Suprapubic skin (tissue), 4 donors: ENCODE results near the gene PWWP2B.

Experiments used
- POLR2A ChIP-seq, 2 donors: fragments of 450-650 bp; IDR thresholded peaks; one replicate each; pipeline ENCODE4 v1.6.1; 2017; ENCODE audit warnings: antibody characterized with exemption in 2 of 2, mild to moderate bottlenecking in 2 of 2, moderate library complexity in 2 of 2
- POLR2AphosphoS5 ChIP-seq, 3 donors: sonication (generic); formaldehyde crosslinking; IDR thresholded peaks; one replicate each; pipeline ENCODE4 v1.6.1; 2017; ENCODE audit warnings: antibody characterized with exemption in 3 of 3
- TF ChIP-seq, protein P1 (sequence below), 2 donors: fragments of 200-600 bp in 1 of 2; fragments of 450-650 bp in 1 of 2; sonication (generic) in 1 of 2; IDR thresholded peaks; one replicate each; pipeline ENCODE4 v1.5.1; 2016 to 2019; ENCODE audit warnings: antibody characterized with exemption in 2 of 2, mild to moderate bottlenecking in 1 of 2, moderate library complexity in 1 of 2

DNA sequence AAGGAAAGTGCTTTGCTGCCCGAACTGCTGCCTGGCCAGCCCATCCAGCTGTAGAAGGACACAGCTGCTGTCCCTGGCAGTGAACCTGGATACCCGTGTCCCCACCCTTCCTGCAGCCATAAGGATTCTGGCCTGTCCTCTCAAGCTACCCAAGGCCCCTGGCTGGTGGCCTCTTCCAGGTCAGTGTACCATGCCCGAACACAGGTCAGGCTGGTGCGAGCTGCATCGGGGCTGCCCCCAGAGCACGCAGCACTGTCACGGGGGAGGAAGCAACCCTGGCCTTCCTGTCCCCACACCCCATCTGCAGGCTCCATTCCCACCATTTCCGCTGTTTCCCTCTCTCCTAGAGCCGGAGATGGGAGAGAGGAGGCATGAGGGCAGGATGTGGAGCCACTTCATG lies 30.5 kb upstream of the PWWP2B start:
- TF ChIP-seq POLR2AphosphoS5 (IDR thresholded peaks at IDR 0.05) (no peak), POLR2A (IDR thresholded peaks at IDR 0.05) (no peak)
- TF ChIP-seq, protein P1, sequence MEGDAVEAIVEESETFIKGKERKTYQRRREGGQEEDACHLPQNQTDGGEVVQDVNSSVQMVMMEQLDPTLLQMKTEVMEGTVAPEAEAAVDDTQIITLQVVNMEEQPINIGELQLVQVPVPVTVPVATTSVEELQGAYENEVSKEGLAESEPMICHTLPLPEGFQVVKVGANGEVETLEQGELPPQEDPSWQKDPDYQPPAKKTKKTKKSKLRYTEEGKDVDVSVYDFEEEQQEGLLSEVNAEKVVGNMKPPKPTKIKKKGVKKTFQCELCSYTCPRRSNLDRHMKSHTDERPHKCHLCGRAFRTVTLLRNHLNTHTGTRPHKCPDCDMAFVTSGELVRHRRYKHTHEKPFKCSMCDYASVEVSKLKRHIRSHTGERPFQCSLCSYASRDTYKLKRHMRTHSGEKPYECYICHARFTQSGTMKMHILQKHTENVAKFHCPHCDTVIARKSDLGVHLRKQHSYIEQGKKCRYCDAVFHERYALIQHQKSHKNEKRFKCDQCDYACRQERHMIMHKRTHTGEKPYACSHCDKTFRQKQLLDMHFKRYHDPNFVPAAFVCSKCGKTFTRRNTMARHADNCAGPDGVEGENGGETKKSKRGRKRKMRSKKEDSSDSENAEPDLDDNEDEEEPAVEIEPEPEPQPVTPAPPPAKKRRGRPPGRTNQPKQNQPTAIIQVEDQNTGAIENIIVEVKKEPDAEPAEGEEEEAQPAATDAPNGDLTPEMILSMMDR (IDR thresholded peaks at IDR 0.05), result no peak
